Central memory CD8-positive, alpha-beta T cell (primary cell): Measurements from ENCODE around the gene SLC25A26.
"Not testable (repeated sequence)": the region's sequence is repeated elsewhere in the genome, so short reads cannot be mapped to it uniquely, and the experiment has no call there.

ENCODE experiments used
- ATAC-seq: fragments of 150-1000 bp; cut with Tn5 transposase; replicated peaks from 2 replicates; pipeline ENCODE4 v1.10.0; 2022; ENCODE audit warnings: mild to moderate bottlenecking, moderate FRiP score, moderate number of reproducible peaks; ENCODE audit not compliant: poor library complexity, severe bottlenecking; ENCODE audit errors: extremely low read depth
- DNase-seq, 2 donors: peaks; one replicate each; pipeline ENCODE4 v3.0.0; 2021; ENCODE audit warnings: low spot score in 2 of 2
- H3K27ac Mint-ChIP-seq: one replicate; pipeline ENCODE4 v1.8.0; 2022; ENCODE audit warnings: low read depth, mild to moderate bottlenecking, moderate library complexity, mixed read lengths
- H3K27me3 Mint-ChIP-seq: one replicate; pipeline ENCODE4 v1.8.0; 2022; ENCODE audit warnings: mixed read lengths
- H3K36me3 Mint-ChIP-seq: one replicate; pipeline ENCODE4 v1.8.0; 2022; ENCODE audit warnings: mild to moderate bottlenecking, moderate library complexity, mixed read lengths; ENCODE audit not compliant: insufficient read depth
- H3K4me1 Mint-ChIP-seq: one replicate; pipeline ENCODE4 v1.8.0; 2022; ENCODE audit warnings: mixed read lengths
- H3K4me3 Mint-ChIP-seq: one replicate; pipeline ENCODE4 v1.8.0; 2022; ENCODE audit warnings: mild to moderate bottlenecking, moderate library complexity, mixed read lengths
- H3K9me3 Mint-ChIP-seq: one replicate; pipeline ENCODE4 v1.8.0; 2022; ENCODE audit warnings: mixed read lengths

SLC25A26 gene

GRCh38 chr3:66261355-66261754 lies 40.6 kb downstream of the SLC25A26 start:
- H3K4me3 Mint-ChIP-seq = no peak overlapping the region

GRCh38 chr3:66265649-66266048 lies 44.8 kb downstream of the SLC25A26 start:
- Mint-ChIP-seq H3K27ac (no peak overlapping the region), H3K27me3 (no peaks in the 10 kb centered on the region), H3K4me1 (no peaks in the 10 kb centered on the region), H3K36me3 (peaks cover 13% of the 10 kb centered on the region), H3K4me3 (no peak overlapping the region), H3K9me3 (no peaks in the 10 kb centered on the region)
- ATAC-seq (no peak), DNase-seq (no peak)

More at GRCh38 chr3:66261355-66261754, 40.6 kb downstream of the SLC25A26 start:
- Mint-ChIP-seq H3K36me3 (peaks cover 19% of the 10 kb centered on the region), H3K4me1 (peaks cover 17% of the 10 kb centered on the region), H3K9me3 (no peaks in the 10 kb centered on the region), H3K27ac (no peak overlapping the region), H3K27me3 (no peaks in the 10 kb centered on the region)
- ATAC-seq (no peak), DNase-seq (no peak)

GRCh38 chr3:66266551-66266950 lies 45.8 kb downstream of the SLC25A26 start:
- Mint-ChIP-seq H3K27me3 (no peaks in the 10 kb centered on the region), H3K27ac (no peak overlapping the region), H3K4me1 (no peaks in the 10 kb centered on the region), H3K36me3 (peaks cover 11% of the 10 kb centered on the region), H3K9me3 (no peaks in the 10 kb centered on the region), H3K4me3 (no peak overlapping the region)
- ATAC-seq (no peak), DNase-seq (no peak)

GRCh38 chr3:66267031-66267430 lies 46.2 kb downstream of the SLC25A26 start:
- H3K27me3 Mint-ChIP-seq = no peaks in the 10 kb centered on the region
- no peak overlapping the region for H3K27ac Mint-ChIP-seq
- no peak overlapping the region for H3K4me3 Mint-ChIP-seq
- DNase-seq = no peak
- peaks cover 11% of the 10 kb centered on the region for H3K36me3 Mint-ChIP-seq
- no peaks in the 10 kb centered on the region for H3K4me1 Mint-ChIP-seq
- no peak for ATAC-seq
- H3K9me3 Mint-ChIP-seq = no peaks in the 10 kb centered on the region

GRCh38 chr3:66267906-66268305 lies 47.1 kb downstream of the SLC25A26 start:
- DNase-seq = no peak
- Mint-ChIP-seq H3K9me3 (no peaks in the 10 kb centered on the region), H3K36me3 (peaks cover 11% of the 10 kb centered on the region), H3K27ac (no peak overlapping the region), H3K4me1 (no peaks in the 10 kb centered on the region), H3K4me3 (no peak overlapping the region), H3K27me3 (no peaks in the 10 kb centered on the region)
- ATAC-seq = no peak

- ATAC-seq = no peak
- Mint-ChIP-seq H3K4me3 (no peak overlapping the region), H3K36me3 (peaks cover 5% of the 10 kb centered on the region), H3K4me1 (no peaks in the 10 kb centered on the region), H3K9me3 (no peaks in the 10 kb centered on the region), H3K27ac (no peak overlapping the region), H3K27me3 (no peaks in the 10 kb centered on the region)
- DNase-seq = no peak
Measured at GRCh38 chr3:66268864-66269263, 48.1 kb downstream of the SLC25A26 start.

GRCh38 chr3:66269411-66269810 lies 48.6 kb downstream of the SLC25A26 start:
- H3K4me1 Mint-ChIP-seq = no peaks in the 10 kb centered on the region
- no peaks in the 10 kb centered on the region for H3K27me3 Mint-ChIP-seq
- no peak overlapping the region for H3K4me3 Mint-ChIP-seq
- no peak for DNase-seq
- H3K36me3 Mint-ChIP-seq = peaks cover 4% of the 10 kb centered on the region
- H3K9me3 Mint-ChIP-seq = no peaks in the 10 kb centered on the region
- no peak overlapping the region for H3K27ac Mint-ChIP-seq
- no peak for ATAC-seq

GRCh38 chr3:66270288-66270687 lies 49.5 kb downstream of the SLC25A26 start:
- no peaks in the 10 kb centered on the region for H3K27me3 Mint-ChIP-seq
- peaks cover 4% of the 10 kb centered on the region for H3K36me3 Mint-ChIP-seq
- no peaks in the 10 kb centered on the region for H3K4me1 Mint-ChIP-seq
- no peak overlapping the region for H3K4me3 Mint-ChIP-seq
- no peak for ATAC-seq
- no peak for DNase-seq
- no peaks in the 10 kb centered on the region for H3K9me3 Mint-ChIP-seq
- no peak overlapping the region for H3K27ac Mint-ChIP-seq

GRCh38 chr3:66270701-66271100 lies 49.9 kb downstream of the SLC25A26 start:
- ATAC-seq = no peak
- no peak overlapping the region for H3K4me3 Mint-ChIP-seq

GRCh38 chr3:66271231-66271630 lies 50.4 kb downstream of the SLC25A26 start:
- ATAC-seq (no peak), DNase-seq (no peak)
- no peaks in the 10 kb centered on the region for H3K27me3 Mint-ChIP-seq
- H3K36me3 Mint-ChIP-seq = peaks cover 3% of the 10 kb centered on the region
- no peak overlapping the region for H3K27ac Mint-ChIP-seq
- H3K9me3 Mint-ChIP-seq = no peaks in the 10 kb centered on the region
- no peak overlapping the region for H3K4me3 Mint-ChIP-seq
- H3K4me1 Mint-ChIP-seq = peaks cover under 1% of the 10 kb centered on the region

More at GRCh38 chr3:66270701-66271100, 49.9 kb downstream of the SLC25A26 start:
- H3K4me1 Mint-ChIP-seq = no peaks in the 10 kb centered on the region
- no peak for DNase-seq
- H3K36me3 Mint-ChIP-seq = peaks cover 5% of the 10 kb centered on the region
- H3K27me3 Mint-ChIP-seq = no peaks in the 10 kb centered on the region
- no peaks in the 10 kb centered on the region for H3K9me3 Mint-ChIP-seq
- no peak overlapping the region for H3K27ac Mint-ChIP-seq

- H3K36me3 Mint-ChIP-seq = peaks cover 3% of the 10 kb centered on the region
- H3K4me3 Mint-ChIP-seq = no peak overlapping the region
- DNase-seq (no peak), ATAC-seq (no peak)
- peaks cover 9% of the 10 kb centered on the region for H3K4me1 Mint-ChIP-seq
- no peaks in the 10 kb centered on the region for H3K9me3 Mint-ChIP-seq
- H3K27me3 Mint-ChIP-seq = no peaks in the 10 kb centered on the region
- no peak overlapping the region for H3K27ac Mint-ChIP-seq
Measured at GRCh38 chr3:66272016-66272415, 51.2 kb downstream of the SLC25A26 start.

GRCh38 chr3:66274837-66275236 lies 54.0 kb downstream of the SLC25A26 start:
- H3K4me3 Mint-ChIP-seq, ATAC-seq, H3K27me3 Mint-ChIP-seq, H3K36me3 Mint-ChIP-seq, H3K9me3 Mint-ChIP-seq, H3K27ac Mint-ChIP-seq, DNase-seq: not testable (repeated sequence)
- H3K4me1 Mint-ChIP-seq = peaks cover 31% of the 10 kb centered on the region

- H3K27me3 Mint-ChIP-seq = no peaks in the 10 kb centered on the region
- H3K4me1 Mint-ChIP-seq = peaks cover 44% of the 10 kb centered on the region
- peaks cover 5% of the 10 kb centered on the region for H3K36me3 Mint-ChIP-seq
- no peaks in the 10 kb centered on the region for H3K9me3 Mint-ChIP-seq
- peak overlapping the region; percentile 80 for H3K27ac Mint-ChIP-seq
- DNase-seq = peak; percentile 45 to 64
- H3K4me3 Mint-ChIP-seq = no peak overlapping the region
- peak; percentile 50 for ATAC-seq
Measured at GRCh38 chr3:66276705-66277274, 56.0 kb downstream of the SLC25A26 start.
